ENCODE measurements around the gene CDK4. TPM values are rescaled to one million over a fixed set of nuclear protein-coding genes. Genes with fewer than 3 reads are reported as not detected.

The CDK4 gene
- total RNA-seq, 1 donor from 2014 or later: 102 TPM

- Histone ChIP-seq H3K36me3 (peaks cover 0 to 7% of the 10 kb centered on the region in 2 donors), H3K4me1 (peaks cover 48% of the 10 kb centered on the region), H3K9me3 (no peaks in the 10 kb centered on the region), H3K4me3 (no peak overlapping the region), H3K27me3 (peaks cover 10% of the 10 kb centered on the region), H3K27ac (no peak overlapping the region)
- no peak for DNase-seq (ENCODE audit: extremely low spot score in 2 of 2)
- intact Hi-C loops (cut with DNase I): no loop called here
- TF ChIP-seq POLR2AphosphoS5 (IDR thresholded peaks at IDR 0.05; ENCODE audit: insufficient read depth in 1 of 2, low read depth in 1 of 2): no peak
- TF ChIP-seq POLR2A (IDR thresholded peaks at IDR 0.05): no peak
- TF ChIP-seq CTCF (IDR thresholded peaks at IDR 0.05): no peak
These were observed 17.5 kb upstream of the CDK4 start for GRCh38 chr12:57769594-57769993.

DNA sequence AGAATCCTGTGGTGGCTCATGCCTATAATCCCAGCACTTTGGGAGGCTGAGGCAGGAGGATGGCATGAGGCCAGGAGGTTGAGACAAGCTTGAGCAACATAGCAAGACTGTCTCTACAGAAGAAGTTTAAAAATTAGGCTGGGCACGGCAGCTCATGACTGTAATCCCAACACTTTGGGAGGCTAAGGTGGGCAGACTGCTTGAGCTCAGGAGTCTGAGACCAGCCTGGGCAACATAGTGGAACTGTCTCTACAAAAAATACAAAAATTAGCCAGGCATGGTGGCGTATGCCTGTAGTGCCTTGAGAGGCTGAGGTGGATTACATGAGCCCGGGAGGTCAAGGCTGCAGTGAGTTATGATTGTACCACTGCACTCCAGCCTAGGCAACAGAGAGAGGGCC, 15.8 kb upstream of the CDK4 start:
- peaks cover 20% of the 10 kb centered on the region for H3K27me3 ChIP-seq
- no peak for DNase-seq (ENCODE audit: extremely low spot score in 2 of 2)
- H3K9me3 ChIP-seq: no peaks in the 10 kb centered on the region
- H3K27ac ChIP-seq: no peak overlapping the region
- H3K4me1 ChIP-seq: peaks cover 40% of the 10 kb centered on the region
- peaks cover 0 to 7% of the 10 kb centered on the region in 2 donors for H3K36me3 ChIP-seq
- TF ChIP-seq POLR2AphosphoS5 (IDR thresholded peaks at IDR 0.05; ENCODE audit: insufficient read depth in 1 of 2, low read depth in 1 of 2) (no peak), POLR2A (IDR thresholded peaks at IDR 0.05) (no peak), CTCF (IDR thresholded peaks at IDR 0.05) (no peak)
- no peak overlapping the region for H3K4me3 ChIP-seq
- intact Hi-C loops (cut with DNase I): no loop called here

DNA sequence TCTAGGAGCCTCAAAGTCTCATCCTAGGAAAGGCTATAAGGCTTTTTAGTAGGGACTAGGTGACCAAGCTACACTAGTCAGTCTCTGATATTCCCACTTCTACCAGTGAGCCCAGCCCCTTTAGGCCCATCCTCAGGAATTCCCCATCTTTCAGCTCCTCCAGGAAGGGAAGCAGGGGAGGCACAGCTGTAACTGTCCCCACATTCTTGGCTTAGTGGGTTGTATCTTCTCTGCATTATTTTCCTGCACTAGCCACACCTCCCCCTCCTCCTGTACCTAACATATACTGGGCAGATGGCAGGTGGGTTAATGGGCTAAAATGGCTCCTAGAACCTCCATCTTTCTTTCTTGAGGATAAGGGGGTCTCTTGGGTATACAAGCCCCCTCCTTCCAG, 15.2 kb upstream of the CDK4 start:
- Histone ChIP-seq H3K4me3 (no peak overlapping the region), H3K36me3 (peaks cover 0 to 7% of the 10 kb centered on the region in 2 donors), H3K9me3 (no peaks in the 10 kb centered on the region), H3K27me3 (peaks cover 20% of the 10 kb centered on the region), H3K4me1 (peaks cover 37% of the 10 kb centered on the region), H3K27ac (no peak overlapping the region)
- intact Hi-C loops (cut with DNase I): no loop called here
- TF ChIP-seq POLR2A (IDR thresholded peaks at IDR 0.05): no peak
- no peak for TF ChIP-seq POLR2AphosphoS5 (IDR thresholded peaks at IDR 0.05; ENCODE audit: insufficient read depth in 1 of 2, low read depth in 1 of 2)
- no peak for TF ChIP-seq CTCF (IDR thresholded peaks at IDR 0.05)
- no peak for DNase-seq (ENCODE audit: extremely low spot score in 2 of 2)

DNA sequence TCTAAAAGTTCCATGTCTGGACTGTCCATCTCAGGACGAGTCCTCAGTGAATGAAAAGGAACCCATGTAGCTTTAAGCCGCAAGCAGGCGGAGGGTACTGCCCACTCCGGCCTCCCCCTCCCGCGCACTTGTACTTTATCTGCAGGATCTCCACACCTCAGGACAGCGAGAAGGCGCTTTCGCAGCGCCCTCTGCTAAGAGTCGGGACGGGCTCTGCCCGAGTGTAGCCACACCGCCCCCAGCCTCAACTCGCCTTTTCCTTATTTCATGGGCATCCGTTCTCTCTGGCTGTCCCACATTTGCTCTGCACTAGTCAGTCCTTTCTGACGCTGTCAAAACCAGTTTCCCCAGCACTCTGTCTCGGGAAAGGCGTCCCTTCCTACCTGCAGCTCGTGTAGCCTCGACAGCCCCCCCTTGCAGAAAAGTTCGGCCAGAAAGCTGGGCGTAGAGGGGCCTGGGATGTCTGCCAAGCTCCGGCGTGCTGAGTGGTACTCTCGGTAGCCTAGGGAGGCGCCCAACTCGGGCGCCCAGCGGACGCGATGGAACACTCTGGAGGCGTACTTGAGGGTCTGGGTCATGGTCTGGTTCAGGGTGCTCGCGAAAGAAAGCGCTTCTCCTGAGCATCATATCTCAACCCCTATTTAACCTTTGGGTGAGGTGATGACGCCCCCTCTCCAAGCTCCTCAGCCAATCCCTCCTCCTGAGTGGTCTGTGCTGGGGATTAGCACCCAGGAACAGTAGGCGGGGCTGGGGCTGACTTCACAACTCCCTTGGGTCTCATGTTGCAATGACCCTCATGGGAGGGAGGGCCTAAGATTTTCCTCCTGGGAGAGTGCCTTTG, 14.6 kb upstream of the CDK4 start, which contains the start of gene CYP27B1:
Gene CYP27B1, minus strand, starts transcription at position 615 of the 841 bp plus-strand sequence. Its CDS starts 37 bp downstream, at position 578.
- peaks cover 37% of the 10 kb centered on the region for H3K4me1 ChIP-seq
- no peak for TF ChIP-seq CTCF (IDR thresholded peaks at IDR 0.05)
- TF ChIP-seq POLR2AphosphoS5 (IDR thresholded peaks at IDR 0.05; ENCODE audit: insufficient read depth in 1 of 2, low read depth in 1 of 2): no peak
- no peak for TF ChIP-seq POLR2A (IDR thresholded peaks at IDR 0.05)
- H3K27ac ChIP-seq: no peak within 1 kb of the TSS
- H3K9me3 ChIP-seq: no peaks in the 10 kb centered on the region
- no peak for DNase-seq (ENCODE audit: extremely low spot score in 2 of 2)
- peaks cover 20% of the 10 kb centered on the region for H3K27me3 ChIP-seq
- peak within 1 kb of the TSS; percentile 36 to 37 for H3K4me3 ChIP-seq
- intact Hi-C loops (cut with DNase I): no loop called here
- peaks cover 0 to 7% of the 10 kb centered on the region in 2 donors for H3K36me3 ChIP-seq

All from vagina (tissue), 2 donors.